IPS-15b (cell line): ENCODE results near the gene LCNL1.
A peak's percentile ranks its signal among the peaks of the same experiment; 100 is the strongest.

Source experiments
- H3K27me3 ChIP-seq: one replicate; pipeline ENCODE4 v1.6.1; 2013; ENCODE audit warnings: low read length; ENCODE audit not compliant: control insufficient read depth, insufficient read depth
- H3K36me3 ChIP-seq: one replicate; pipeline ENCODE4 v1.6.1; 2013; ENCODE audit warnings: low read length; ENCODE audit not compliant: control insufficient read depth, insufficient read depth
- H3K4me1 ChIP-seq: one replicate; pipeline ENCODE4 v1.6.1; 2013; ENCODE audit warnings: mild to moderate bottlenecking, low read length; ENCODE audit not compliant: control insufficient read depth, insufficient read depth
- H3K4me3 ChIP-seq: one replicate; pipeline ENCODE4 v1.5.1; 2013; ENCODE audit warnings: low read depth, low read length
- H3K9ac ChIP-seq: one replicate; pipeline ENCODE4 v1.6.1; 2013; ENCODE audit warnings: low read depth, mild to moderate bottlenecking, low read length
- H3K9me3 ChIP-seq: one replicate; pipeline ENCODE4 v1.6.1; 2013; ENCODE audit warnings: mild to moderate bottlenecking, low read length; ENCODE audit not compliant: control insufficient read depth, insufficient read depth

Gene LCNL1

DNA sequence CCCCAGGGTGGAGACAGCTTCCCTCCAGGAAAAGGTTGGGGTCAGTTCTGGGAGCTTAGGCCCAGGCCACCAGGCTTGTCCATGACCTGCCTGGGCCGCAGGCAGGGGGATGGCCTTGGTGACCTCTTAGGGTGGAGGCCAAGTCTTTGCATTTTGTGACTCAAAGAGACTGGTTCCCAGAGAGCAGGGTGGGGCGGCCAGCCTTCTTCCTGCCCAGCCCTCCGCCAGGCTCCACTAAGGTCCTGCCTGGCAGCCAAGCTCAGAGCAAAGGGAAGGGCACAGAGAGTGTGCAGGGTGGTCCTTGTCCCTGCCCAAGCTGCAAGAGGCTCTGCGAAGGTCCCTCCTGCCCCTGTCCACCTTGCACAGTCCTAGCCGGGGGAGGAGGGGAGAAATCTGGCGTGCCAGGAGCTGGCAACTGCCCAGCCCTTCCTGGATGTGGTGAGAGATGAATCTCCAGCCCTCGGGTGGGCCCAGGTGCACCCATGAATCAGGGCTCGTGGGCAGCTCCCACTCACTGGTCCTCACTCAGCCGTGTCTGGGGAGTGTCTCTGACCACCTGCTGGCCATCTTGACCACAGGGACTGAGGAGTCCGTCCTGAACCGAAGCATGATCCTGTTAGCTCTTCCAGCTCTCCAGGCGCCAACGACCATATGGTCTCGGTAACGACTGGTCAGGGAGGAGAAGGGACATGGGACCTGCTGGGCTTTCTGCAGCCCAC lies 7.8 kb upstream of the LCNL1 start:
- no peak overlapping the region for H3K9ac ChIP-seq
- no peaks in the 10 kb centered on the region for H3K4me1 ChIP-seq
- no peak overlapping the region for H3K4me3 ChIP-seq
- H3K36me3 ChIP-seq, result no peaks in the 10 kb centered on the region
- H3K27me3 ChIP-seq, result no peaks in the 10 kb centered on the region
- no peaks in the 10 kb centered on the region for H3K9me3 ChIP-seq

DNA sequence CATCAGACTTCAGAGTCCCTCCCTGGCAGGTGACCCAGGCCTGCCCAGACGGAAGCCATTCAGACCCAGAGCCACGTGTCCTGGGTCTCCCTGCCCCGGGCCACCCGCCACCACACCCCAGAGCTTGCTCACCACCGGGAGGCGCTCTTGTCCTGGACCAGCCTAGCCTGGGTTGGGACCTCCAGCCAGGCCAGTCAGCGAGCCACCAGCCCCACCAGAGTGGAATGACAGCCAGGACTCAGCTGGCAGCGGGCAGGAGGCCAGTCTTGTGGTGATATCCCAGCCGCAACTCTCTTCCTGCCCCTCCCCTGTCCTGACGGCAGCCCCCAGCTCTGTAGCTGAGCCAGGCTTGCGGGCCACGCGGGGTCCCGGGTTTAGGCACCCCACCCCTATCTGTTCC lies 7.1 kb upstream of the LCNL1 start:
- no peak overlapping the region for H3K9ac ChIP-seq
- H3K9me3 ChIP-seq, result no peaks in the 10 kb centered on the region
- no peak overlapping the region for H3K4me3 ChIP-seq
- H3K36me3 ChIP-seq, result no peaks in the 10 kb centered on the region
- no peaks in the 10 kb centered on the region for H3K4me1 ChIP-seq
- no peaks in the 10 kb centered on the region for H3K27me3 ChIP-seq

DNA sequence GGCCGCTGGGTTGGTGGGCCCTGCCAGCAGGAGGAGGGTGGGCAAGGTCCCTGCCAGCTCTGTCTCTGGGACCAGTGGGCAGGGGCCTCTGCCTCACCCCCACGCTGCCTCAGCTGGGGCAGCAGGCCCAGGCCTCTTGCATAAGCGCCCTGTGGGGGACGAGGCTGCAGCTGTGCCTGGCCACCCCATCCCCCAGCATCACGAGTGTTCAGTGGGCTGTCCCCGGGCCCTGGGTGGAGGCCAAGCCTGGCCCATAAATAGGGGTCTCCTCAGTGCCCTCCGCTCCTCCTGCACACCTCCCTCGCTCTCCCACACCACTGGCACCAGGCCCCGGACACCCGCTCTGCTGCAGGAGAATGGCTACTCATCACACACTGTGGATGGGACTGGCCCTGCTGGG lies 5.6 kb upstream of the LCNL1 start, which contains the start of gene PTGDS:
PTGDS (plus strand) TSS at position 282 of the 400 bp plus-strand sequence; CDS start at position 357, 75 bp downstream.
- H3K4me3 ChIP-seq, result peak within 1 kb of the TSS; percentile 68
- H3K4me1 ChIP-seq, result no peaks in the 10 kb centered on the region
- H3K9me3 ChIP-seq, result no peaks in the 10 kb centered on the region
- H3K36me3 ChIP-seq, result no peaks in the 10 kb centered on the region
- H3K9ac ChIP-seq, result no peak within 1 kb of the TSS
- no peaks in the 10 kb centered on the region for H3K27me3 ChIP-seq

DNA sequence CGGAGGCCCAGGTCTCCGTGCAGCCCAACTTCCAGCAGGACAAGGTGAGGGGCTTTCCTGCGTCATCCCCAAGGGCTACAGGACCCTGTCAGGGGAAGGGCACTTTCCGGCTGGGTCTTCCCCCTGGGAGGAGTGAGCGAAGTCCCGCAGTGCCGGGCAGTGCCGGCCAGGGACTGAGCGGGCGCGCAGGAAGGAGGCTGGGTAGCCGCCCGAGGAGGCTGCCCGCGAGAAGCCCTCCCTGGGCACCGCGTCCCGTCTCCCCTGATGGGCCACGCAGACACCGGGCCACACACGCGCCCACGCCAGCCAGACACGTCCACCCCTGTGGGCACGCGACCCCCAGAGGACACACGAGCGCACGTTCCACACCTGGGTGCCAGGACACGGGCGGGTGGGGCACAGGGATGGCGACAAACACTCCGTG lies 5.1 kb upstream of the LCNL1 start:
- Histone ChIP-seq H3K9ac (no peak overlapping the region), H3K36me3 (no peaks in the 10 kb centered on the region), H3K27me3 (no peaks in the 10 kb centered on the region), H3K4me1 (no peaks in the 10 kb centered on the region), H3K4me3 (peak overlapping the region; percentile 68), H3K9me3 (no peaks in the 10 kb centered on the region)

GRCh38 chr9:136978073-136978864 lies 4.5 kb upstream of the LCNL1 start:
- Histone ChIP-seq H3K36me3 (no peaks in the 10 kb centered on the region), H3K4me1 (no peaks in the 10 kb centered on the region), H3K9me3 (no peaks in the 10 kb centered on the region), H3K9ac (no peak overlapping the region), H3K27me3 (no peaks in the 10 kb centered on the region), H3K4me3 (peak overlapping the region; percentile 68)

- H3K36me3 ChIP-seq, result no peaks in the 10 kb centered on the region
- H3K4me3 ChIP-seq, result peak overlapping the region; percentile 50
- no peak overlapping the region for H3K9ac ChIP-seq
- no peaks in the 10 kb centered on the region for H3K9me3 ChIP-seq
- H3K27me3 ChIP-seq, result peaks cover 5% of the 10 kb centered on the region
- H3K4me1 ChIP-seq, result no peaks in the 10 kb centered on the region
Measured at GRCh38 chr9:136978865-136979544, 3.8 kb upstream of the LCNL1 start.

DNA sequence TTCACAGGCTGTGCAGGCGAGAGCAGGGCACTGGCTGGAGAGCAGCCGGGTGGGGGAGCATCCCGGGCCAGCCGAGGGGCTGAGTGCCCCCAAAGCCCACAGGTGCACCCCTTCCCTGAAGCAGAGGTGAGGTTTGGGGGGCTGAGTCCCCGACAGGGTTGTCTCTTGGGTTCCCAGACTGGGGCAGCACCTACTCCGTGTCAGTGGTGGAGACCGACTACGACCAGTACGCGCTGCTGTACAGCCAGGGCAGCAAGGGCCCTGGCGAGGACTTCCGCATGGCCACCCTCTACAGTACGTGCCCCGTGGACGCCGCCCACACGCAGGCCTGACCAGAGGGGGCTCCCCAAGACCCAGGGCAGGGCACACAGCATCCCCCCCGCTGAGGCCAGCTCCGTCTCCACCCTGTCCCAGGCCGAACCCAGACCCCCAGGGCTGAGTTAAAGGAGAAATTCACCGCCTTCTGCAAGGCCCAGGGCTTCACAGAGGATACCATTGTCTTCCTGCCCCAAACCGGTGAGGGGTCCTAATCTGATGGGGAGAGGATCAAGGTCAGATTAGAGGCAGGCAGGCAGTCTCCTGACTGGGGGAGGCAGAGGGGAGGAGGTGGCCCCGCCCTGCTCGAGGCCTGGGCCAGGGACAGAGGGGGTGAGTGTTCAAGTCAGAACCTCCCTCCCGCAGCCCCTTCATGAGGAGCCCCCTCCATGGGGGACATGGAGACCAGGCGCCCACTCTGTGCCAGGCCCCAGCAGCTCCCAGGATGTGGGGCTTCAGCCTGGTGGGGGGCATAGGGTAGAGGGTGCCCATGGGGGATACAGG lies 2.8 kb upstream of the LCNL1 start:
- Histone ChIP-seq H3K4me1 (no peaks in the 10 kb centered on the region), H3K27me3 (peaks cover 8% of the 10 kb centered on the region), H3K4me3 (no peak overlapping the region), H3K9me3 (no peaks in the 10 kb centered on the region), H3K9ac (no peak overlapping the region), H3K36me3 (no peaks in the 10 kb centered on the region)

- H3K27me3 ChIP-seq, result peaks cover 10% of the 10 kb centered on the region
- H3K36me3 ChIP-seq, result no peaks in the 10 kb centered on the region
- H3K9me3 ChIP-seq, result no peaks in the 10 kb centered on the region
- H3K9ac ChIP-seq, result no peak overlapping the region
- no peak overlapping the region for H3K4me3 ChIP-seq
- no peaks in the 10 kb centered on the region for H3K4me1 ChIP-seq
Measured at GRCh38 chr9:136980669-136981478, 1.9 kb upstream of the LCNL1 start.

DNA sequence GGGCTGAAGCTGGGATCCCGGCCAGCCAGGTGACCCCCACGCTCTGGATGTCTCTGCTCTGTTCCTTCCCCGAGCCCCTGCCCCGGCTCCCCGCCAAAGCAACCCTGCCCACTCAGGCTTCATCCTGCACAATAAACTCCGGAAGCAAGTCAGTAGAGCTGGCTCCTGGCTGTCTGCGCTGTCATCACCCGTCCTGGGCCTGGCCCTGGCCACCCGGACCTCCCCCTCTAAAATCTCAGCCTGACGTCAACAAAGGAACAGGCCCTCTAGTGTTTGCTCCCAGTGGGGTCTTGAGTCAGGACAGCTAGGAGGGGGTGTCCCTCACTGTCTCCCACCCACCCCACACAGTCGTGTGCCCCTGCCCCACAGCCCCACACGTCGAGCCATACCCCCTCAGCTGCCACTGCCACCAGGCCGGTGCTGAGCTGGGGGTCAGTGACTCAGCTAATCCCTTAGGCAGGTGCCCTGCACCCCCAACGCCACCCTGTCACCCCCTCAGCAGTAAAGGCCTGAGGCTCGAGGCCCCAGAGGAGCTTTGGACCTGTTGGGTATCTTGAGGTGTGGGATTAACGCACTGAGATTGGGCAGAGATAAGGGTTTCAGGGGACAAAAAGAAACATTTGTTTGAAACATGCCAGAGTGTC lies 1.1 kb upstream of the LCNL1 start:
- H3K9ac ChIP-seq, result no peak overlapping the region

GRCh38 chr9:136983167-136983566 lies 374 bp downstream of the LCNL1 start:
- Histone ChIP-seq H3K27me3 (peaks cover 15% of the 10 kb centered on the region), H3K4me1 (no peaks in the 10 kb centered on the region), H3K9ac (no peak overlapping the region), H3K4me3 (no peak overlapping the region), H3K36me3 (no peaks in the 10 kb centered on the region), H3K9me3 (no peaks in the 10 kb centered on the region)

More for the DNA sequence above, 1.1 kb upstream of the LCNL1 start:
- Histone ChIP-seq H3K9me3 (no peaks in the 10 kb centered on the region), H3K36me3 (no peaks in the 10 kb centered on the region), H3K27me3 (peaks cover 15% of the 10 kb centered on the region), H3K4me3 (no peak overlapping the region), H3K4me1 (no peaks in the 10 kb centered on the region)
